Measurements from ENCODE around the gene ZNRF3.
"Not testable (repeated sequence)": the region's sequence is repeated elsewhere in the genome, so short reads cannot be mapped to it uniquely, and the experiment has no call there.

Gene ZNRF3

GRCh38 chr22:28846994-28847393 is 36.4 kb upstream of the ZNRF3 start:
- no peak overlapping the region for H3K4me3 ChIP-seq (replicated peaks in 1 of 2; ENCODE audit: low read depth in 2 of 2, low read length in 2 of 2)
- DNase-seq (ENCODE audit: low read depth in 2 of 2) = no peak
- no peak for TF ChIP-seq CTCF (IDR thresholded peaks at IDR 0.05; ENCODE audit: low read depth, low read length)

GRCh38 chr22:28855355-28856094 is 27.8 kb upstream of the ZNRF3 start:
- no peak overlapping the region for H3K4me3 ChIP-seq (replicated peaks in 1 of 2; ENCODE audit: low read depth in 2 of 2, low read length in 2 of 2)
- peak; percentile 81 to 84 for DNase-seq (ENCODE audit: low read depth in 2 of 2)
- peak; percentile 88 for TF ChIP-seq CTCF (IDR thresholded peaks at IDR 0.05; ENCODE audit: low read depth, low read length)

DNA sequence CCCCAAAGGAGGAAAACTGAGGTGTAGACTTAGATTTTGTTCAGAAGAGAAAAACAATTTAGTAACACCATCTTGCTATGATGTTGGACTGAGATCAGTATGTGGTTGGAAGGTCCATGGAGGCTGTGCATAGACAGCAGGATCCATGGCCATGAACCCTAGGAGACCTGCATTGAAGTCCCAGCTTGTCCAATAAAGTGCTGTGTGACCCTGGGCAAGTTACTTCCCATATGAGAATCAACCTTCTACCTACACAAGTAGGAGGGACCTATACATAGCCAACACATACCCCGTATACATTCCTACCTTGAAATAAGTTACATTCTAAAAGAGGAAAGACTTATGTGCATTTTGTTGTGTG is 27.3 kb upstream of the ZNRF3 start:
- no peak for DNase-seq (ENCODE audit: low read depth in 2 of 2)
- TF ChIP-seq CTCF (IDR thresholded peaks at IDR 0.05; ENCODE audit: low read depth, low read length) = no peak
- H3K4me3 ChIP-seq (replicated peaks in 1 of 2; ENCODE audit: low read depth in 2 of 2, low read length in 2 of 2) = no peak overlapping the region

DNA sequence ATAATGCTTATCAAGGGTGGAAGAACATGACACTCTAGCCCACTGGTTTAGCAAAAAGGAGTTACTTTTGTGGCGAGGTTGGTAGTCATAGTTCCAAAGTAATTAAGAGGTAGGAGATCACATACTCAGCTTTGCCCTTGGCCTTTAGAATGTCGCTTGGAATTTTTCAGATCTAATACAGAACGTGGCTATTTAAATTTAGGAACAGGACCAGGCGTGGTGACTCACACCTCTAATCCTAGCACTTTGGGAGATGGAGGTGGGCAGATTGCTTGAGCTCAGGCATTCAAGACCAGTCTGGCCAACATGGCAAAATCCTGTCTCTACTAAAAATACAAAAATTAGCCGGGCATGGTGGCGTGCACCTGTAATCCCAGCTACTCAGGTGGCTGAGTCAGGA is 26.1 kb upstream of the ZNRF3 start:
- no peak for DNase-seq (ENCODE audit: low read depth in 2 of 2)
- H3K4me3 ChIP-seq (replicated peaks in 1 of 2; ENCODE audit: low read depth in 2 of 2, low read length in 2 of 2) = no peak overlapping the region
- no peak for TF ChIP-seq CTCF (IDR thresholded peaks at IDR 0.05; ENCODE audit: low read depth, low read length)

DNA sequence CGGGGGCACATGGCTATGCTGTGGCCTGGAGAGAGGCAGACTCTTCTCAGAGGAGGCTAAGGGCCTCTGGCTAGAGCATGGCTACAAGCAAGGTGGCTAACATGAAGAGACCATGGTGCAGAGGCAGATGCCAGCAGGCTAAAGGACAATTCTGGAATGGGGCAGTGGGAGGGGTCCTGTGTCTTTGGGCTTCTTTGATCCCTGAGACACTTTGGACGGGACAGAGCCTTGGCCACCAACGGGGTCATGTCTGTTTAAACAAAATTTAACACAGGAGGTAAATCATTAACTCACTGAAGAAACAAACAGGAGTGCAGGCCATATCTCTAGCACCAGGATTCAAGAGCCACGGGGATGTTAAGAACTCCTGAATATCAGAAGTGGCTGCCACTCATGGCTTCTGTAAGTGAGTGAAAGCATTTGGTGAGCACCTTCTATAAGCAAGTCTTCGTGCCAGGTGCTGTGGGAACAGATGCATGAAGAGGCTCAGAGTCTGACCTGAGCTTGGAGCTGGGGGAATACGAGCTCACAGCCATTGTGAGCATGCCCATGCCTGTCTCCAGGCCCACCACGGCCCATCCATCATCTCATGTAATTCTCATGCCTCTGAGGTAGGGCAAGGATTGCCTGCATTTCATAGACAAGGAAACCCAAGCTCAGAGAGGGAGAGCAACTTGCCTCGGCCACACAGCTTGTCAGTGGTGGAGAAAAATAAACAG is 18.3 kb upstream of the ZNRF3 start:
- no peak for DNase-seq (ENCODE audit: low read depth in 2 of 2)
- no peak for TF ChIP-seq CTCF (IDR thresholded peaks at IDR 0.05; ENCODE audit: low read depth, low read length)
- no peak overlapping the region for H3K4me3 ChIP-seq (replicated peaks in 1 of 2; ENCODE audit: low read depth in 2 of 2, low read length in 2 of 2)

GRCh38 chr22:28867191-28867590 is 16.2 kb upstream of the ZNRF3 start:
- H3K4me3 ChIP-seq (replicated peaks in 1 of 2; ENCODE audit: low read depth in 2 of 2, low read length in 2 of 2) = no peak overlapping the region
- no peak for DNase-seq (ENCODE audit: low read depth in 2 of 2)
- no peak for TF ChIP-seq CTCF (IDR thresholded peaks at IDR 0.05; ENCODE audit: low read depth, low read length)

DNA sequence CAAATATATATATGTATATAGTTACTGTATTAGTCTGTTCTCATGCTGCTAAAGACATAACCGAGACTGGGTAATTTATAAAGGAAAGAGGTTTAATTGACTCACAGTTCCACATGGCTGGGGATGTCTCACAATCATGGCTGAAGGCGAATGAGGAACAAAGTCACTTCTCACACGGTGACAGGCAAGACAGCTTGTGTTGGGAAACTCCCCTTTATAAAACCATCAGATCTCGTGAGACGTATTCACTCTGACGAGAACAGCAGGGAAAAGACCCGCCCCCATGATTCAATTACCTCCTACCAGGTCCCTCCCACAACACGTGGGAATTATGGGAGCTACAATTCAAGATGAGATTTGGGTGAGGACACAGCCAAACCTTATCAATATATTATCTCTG is 15.0 kb upstream of the ZNRF3 start:
- not testable (repeated sequence) for H3K4me3 ChIP-seq (replicated peaks in 1 of 2; ENCODE audit: low read depth in 2 of 2, low read length in 2 of 2); DNase-seq (ENCODE audit: low read depth in 2 of 2)

Measured in cardiac fibroblast (primary cell).